Endothelial cell of umbilical vein (primary cell): Measurements from ENCODE around the gene PRMT7. TPM values are rescaled to one million over a fixed set of nuclear protein-coding genes. Genes with fewer than 3 reads are reported as not detected.

Experiments
- BruUV-seq: library from RNA; stranded (reverse); fragments of 400-500 nt; replicated peaks from 2 replicates; lab custom pipeline; 2021; lab: Mats Ljungman, UMichigan
- CTCF ChIA-PET: fragments of 300-600, 350-600 bp; sonication (Branson Sonifier 250); formaldehyde crosslinking; loops from one replicate; lab custom pipeline; 2021; ENCODE audit warnings: antibody characterized with exemption, inconsistent platforms; lab: Charles Lee
- POLR2A ChIA-PET: fragments of 300-600, 350-600 bp; sonication (Branson Sonifier 250); formaldehyde crosslinking; loops from one replicate; lab custom pipeline; 2021; ENCODE audit warnings: antibody characterized with exemption, inconsistent platforms; lab: Charles Lee
- DNase-seq: peaks from one replicate; pipeline ENCODE4 v3.0.0-alpha.2; 2011; ENCODE audit warnings: low read depth, low spot score
- FAIRE-seq: peaks from 2 replicates; lab custom pipeline; 2011; peaks lifted over from hg19 to GRCh38; lab: Jason Lieb, UNC
- H2AFZ ChIP-seq: 2 replicates; pipeline ENCODE4 v1.6.0; 2012; ENCODE audit warnings: low read depth, low read length, control low read depth, inconsistent platforms
- H3K27ac ChIP-seq: 2 replicates; pipeline ENCODE4 v1.5.1; 2011; ENCODE audit warnings: low read depth, mild to moderate bottlenecking, control low read depth, low read length, moderate library complexity; ENCODE audit not compliant: insufficient read depth
- H3K27me3 ChIP-seq, 2 experiments: 2 replicates each; pipeline versions ENCODE4 v1.6.0 to v1.6.1; 2011; ENCODE audit warnings: low read length in 2 of 2, mixed read lengths in 1 of 2; ENCODE audit not compliant: control insufficient read depth in 2 of 2, insufficient read depth in 2 of 2
- H3K36me3 ChIP-seq, 2 experiments: 2 replicates in 1 of 2; 3 replicates in 1 of 2; pipeline ENCODE4 v1.5.1; 2011; ENCODE audit warnings: low read length in 2 of 2, mild to moderate bottlenecking in 1 of 2, moderate library complexity in 1 of 2; ENCODE audit not compliant: control insufficient read depth in 2 of 2, insufficient read depth in 2 of 2; ENCODE audit errors: extremely low read depth in 1 of 2
- H3K4me1 ChIP-seq: 3 replicates; pipeline ENCODE4 v1.5.1; 2011; ENCODE audit warnings: mild to moderate bottlenecking, low read length; ENCODE audit not compliant: control insufficient read depth, insufficient read depth; ENCODE audit errors: extremely low read depth
- H3K4me2 ChIP-seq: 2 replicates; pipeline ENCODE4 v1.6.1; 2011; ENCODE audit warnings: low read length, control low read depth, mixed read lengths; ENCODE audit not compliant: insufficient read depth
- H3K4me3 ChIP-seq, 3 experiments: fragments of 200-600 bp in 1 of 3; sonication (generic), shearing (Covaris generic) in 1 of 3; replicated peaks in 1 of 3; 2 replicates each; pipeline ENCODE4 v1.5.1; 2011 to 2016; ENCODE audit warnings: control low read depth in 3 of 3, low read length in 3 of 3, mild to moderate bottlenecking in 2 of 3, inconsistent platforms in 1 of 3, low read depth in 1 of 3, moderate library complexity in 1 of 3; ENCODE audit not compliant: insufficient read depth in 1 of 3
- H3K79me2 ChIP-seq: 2 replicates; pipeline ENCODE4 v1.6.0; 2012; ENCODE audit warnings: low read length, inconsistent platforms; ENCODE audit not compliant: control insufficient read depth, insufficient read depth
- H3K9ac ChIP-seq: replicated peaks from 2 replicates; pipeline ENCODE3; 2011; ENCODE audit warnings: low read length, control low read depth; ENCODE audit not compliant: insufficient read depth; ENCODE audit errors: extremely low read depth
- H3K9me1 ChIP-seq: replicated peaks from 3 replicates; pipeline ENCODE4 v1.6.0; 2011; ENCODE audit warnings: mild to moderate bottlenecking, low read length; ENCODE audit not compliant: control insufficient read depth, insufficient read depth; ENCODE audit errors: extremely low read depth
- H3K9me3 ChIP-seq: replicated peaks from 2 replicates; pipeline ENCODE4 v1.5.1; 2012; ENCODE audit warnings: low read length, inconsistent platforms; ENCODE audit not compliant: control insufficient read depth, insufficient read depth
- H4K20me1 ChIP-seq: replicated peaks from 2 replicates; pipeline ENCODE3; 2011; ENCODE audit warnings: mild to moderate bottlenecking, low read length; ENCODE audit not compliant: control insufficient read depth, insufficient read depth; ENCODE audit errors: extremely low read depth
- EZH2 ChIP-seq: IDR thresholded peaks from 2 replicates; pipeline ENCODE4 v1.6.1; 2012; ENCODE audit warnings: borderline replicate concordance, low read depth, mild to moderate bottlenecking, moderate library complexity, low read length, inconsistent platforms; ENCODE audit not compliant: severe bottlenecking
- FOS ChIP-seq: IDR thresholded peaks from 2 replicates; pipeline ENCODE4 v1.6.1; 2011; ENCODE audit warnings: mild to moderate bottlenecking, low read length, moderate library complexity, borderline replicate concordance; ENCODE audit not compliant: insufficient read depth
- GATA2 ChIP-seq: IDR thresholded peaks from 2 replicates; pipeline ENCODE4 v1.7.0; 2011; ENCODE audit warnings: low read depth, mild to moderate bottlenecking, moderate library complexity, mixed read lengths, low read length; ENCODE audit not compliant: insufficient read length, insufficient read depth
- MYC ChIP-seq: IDR thresholded peaks from one replicate; pipeline ENCODE4 v1.6.1; 2011; ENCODE audit warnings: mild to moderate bottlenecking, low read depth, low read length
- POLR2A ChIP-seq: IDR thresholded peaks from 2 replicates; pipeline ENCODE4 v1.6.1; 2012; ENCODE audit warnings: low read depth, mild to moderate bottlenecking, control low read depth, low read length
- POLR2AphosphoS5 ChIP-seq: IDR thresholded peaks from 2 replicates; pipeline ENCODE4 v1.6.1; 2012; ENCODE audit warnings: low read depth, mild to moderate bottlenecking, control low read depth, low read length, moderate library complexity; ENCODE audit not compliant: insufficient read depth
- dilution Hi-C: fragments of 300-500 bp; cut with MboI; formaldehyde crosslinking; loops from one replicate; pipeline ENCODE4 v1.15.0; 2019; ENCODE audit warnings: low sequenced_read_pairs; ENCODE audit not compliant: extremely low pct_ligation_motif_present
- intact Hi-C: fragments of 100-400 bp; cut with micrococcal nuclease; formaldehyde crosslinking; loops from one replicate; pipeline ENCODE4 v1.10.0; 2022
- polyA plus RNA-seq, 4 experiments: library from polyadenylated mRNA; depleted of rRNA in 3 of 4; stranded (reverse) in 3 of 4; unstranded in 1 of 4; fragments of >200 nt; gene quantifications; 2 replicates each; pipeline versions ENCODE4 v1.2.1 to v1.2.3, GENCODE V29; 2011 to 2012; ENCODE audit warnings: missing spikeins in 1 of 4
- total RNA-seq: library from RNA; stranded (reverse); gene quantifications from 2 replicates; pipeline ENCODE4 v1.2.3, GENCODE V29; 2021
- TF ChIP-seq, protein P1 (sequence below), 2 donors: IDR thresholded peaks; 1 replicate in 1 of 2; 2 replicates in 1 of 2; pipeline ENCODE4 v1.5.1; 2011; ENCODE audit warnings: low read length in 2 of 2, mild to moderate bottlenecking in 2 of 2, moderate library complexity in 2 of 2, control low read depth in 1 of 2, inconsistent platforms in 1 of 2, low read depth in 1 of 2; ENCODE audit not compliant: insufficient read depth in 1 of 2; ENCODE audit errors: extremely low read depth in 1 of 2
- TF ChIP-seq, protein P2 (sequence below): IDR thresholded peaks from 2 replicates; pipeline ENCODE4 v1.6.1; 2011; ENCODE audit not compliant: insufficient read depth, insufficient read length

The PRMT7 gene
- total and polyA plus RNA-seq, 2 donors (not counting 3 experiments of a cell fraction or from before 2014, with no cell fraction given), result 43.4 to 57.9 TPM

DNA sequence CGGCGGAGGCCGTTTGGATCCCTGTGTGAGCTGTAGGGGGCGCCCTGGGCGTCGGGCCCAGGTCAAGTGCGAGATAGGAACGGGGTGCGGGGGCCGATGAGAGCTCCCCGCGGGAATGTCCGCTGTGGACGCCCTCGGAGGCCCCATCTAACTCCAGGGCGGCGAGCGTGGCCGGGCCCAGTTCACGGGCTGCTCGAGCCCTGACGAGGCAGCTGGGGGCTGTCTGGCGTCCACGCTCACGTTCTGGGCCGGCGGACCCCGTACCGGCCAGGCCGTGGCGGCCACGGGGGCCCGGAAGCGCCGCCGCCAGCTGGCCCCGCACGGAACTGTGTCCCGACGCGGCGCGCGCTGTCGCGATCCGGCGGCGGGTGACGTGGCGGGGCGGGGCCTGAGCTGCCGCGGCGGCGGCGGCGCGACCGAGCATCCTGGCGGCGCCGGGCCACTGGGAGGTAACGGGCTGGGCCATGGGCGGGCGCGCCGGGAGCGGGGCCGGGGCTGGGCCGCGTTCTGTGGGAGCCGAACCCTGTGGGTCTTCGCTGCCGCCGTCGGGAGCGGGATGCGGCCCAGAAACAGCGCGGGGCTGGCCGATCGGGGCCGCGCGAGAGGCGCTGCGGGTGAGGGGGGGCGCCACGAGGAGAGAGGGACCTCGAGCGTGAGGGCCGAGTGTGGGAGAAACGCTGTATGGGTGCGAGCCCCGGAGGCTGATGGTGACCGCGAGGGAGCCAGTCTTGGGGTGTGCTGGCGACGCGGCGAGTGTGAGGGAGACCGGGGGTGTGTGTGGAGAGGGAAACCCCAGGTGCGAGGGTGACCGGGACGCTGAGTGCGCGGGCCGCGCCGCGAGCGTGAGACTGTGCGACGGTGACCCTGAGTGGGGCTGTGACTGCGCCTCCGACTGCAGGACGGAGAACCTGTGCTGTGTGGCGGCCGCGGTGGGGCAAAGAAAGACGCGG, 46.4 kb upstream of the PRMT7 start, which contains the start of gene SLC7A6:
TSS of gene SLC7A6 (plus strand) at position 399 of the 950 bp plus-strand sequence. CDS start 10,201 bp downstream, outside the sequence.
- peak; percentile 78 for DNase-seq
- ChIA-PET POLR2A (interaction anchor here (0.8 to 1.9 kb wide), 6 partner anchors 9 to 60 kb away, joined by 3 to 11 read pairs (median 4); partner anchors contain the start of genes PRMT7 and SLC7A6OS), CTCF (interaction anchor here (0.7 to 6.3 kb wide), 23 partner anchors 8 to 170 kb away, joined by 3 to 212 read pairs (median 9); partner anchors contain the start of genes ESRP2, PLA2G15, PRMT7 and SLC7A6OS)
- H2AFZ ChIP-seq, result peak within 1 kb of the TSS; percentile 83
- H4K20me1 ChIP-seq, result no peaks in the 10 kb centered on the region
- H3K4me3 ChIP-seq, result peak within 1 kb of the TSS; percentile 44 to 69 (median 66)
- H3K9ac ChIP-seq, result peak within 1 kb of the TSS; percentile 91
- no peaks in the 10 kb centered on the region for H3K9me3 ChIP-seq
- no peak for FAIRE-seq
- peaks cover 25% of the 10 kb centered on the region for H3K4me1 ChIP-seq
- peaks cover 49% of the 10 kb centered on the region for H3K79me2 ChIP-seq
- no TSS peak for BruUV-seq
- peak within 1 kb of the TSS; percentile 79 for H3K4me2 ChIP-seq
- intact Hi-C loops (loop anchor here (1.0 to 2.0 kb wide), 3 partner anchors 20 to 46 kb away; partner anchors contain the start of genes PLA2G15 and SLC7A6OS), dilution Hi-C loops (no loop called here)
- no peaks in the 10 kb centered on the region for H3K27me3 ChIP-seq
- H3K36me3 ChIP-seq, result peaks cover 0 to 11% of the 10 kb centered on the region in 2 experiments
- H3K9me1 ChIP-seq, result no peaks in the 10 kb centered on the region
- TF ChIP-seq POLR2A, result peak; percentile 68
- no peak for TF ChIP-seq FOS
- peak; percentile 79 for TF ChIP-seq POLR2AphosphoS5
- TF ChIP-seq, protein P1, sequence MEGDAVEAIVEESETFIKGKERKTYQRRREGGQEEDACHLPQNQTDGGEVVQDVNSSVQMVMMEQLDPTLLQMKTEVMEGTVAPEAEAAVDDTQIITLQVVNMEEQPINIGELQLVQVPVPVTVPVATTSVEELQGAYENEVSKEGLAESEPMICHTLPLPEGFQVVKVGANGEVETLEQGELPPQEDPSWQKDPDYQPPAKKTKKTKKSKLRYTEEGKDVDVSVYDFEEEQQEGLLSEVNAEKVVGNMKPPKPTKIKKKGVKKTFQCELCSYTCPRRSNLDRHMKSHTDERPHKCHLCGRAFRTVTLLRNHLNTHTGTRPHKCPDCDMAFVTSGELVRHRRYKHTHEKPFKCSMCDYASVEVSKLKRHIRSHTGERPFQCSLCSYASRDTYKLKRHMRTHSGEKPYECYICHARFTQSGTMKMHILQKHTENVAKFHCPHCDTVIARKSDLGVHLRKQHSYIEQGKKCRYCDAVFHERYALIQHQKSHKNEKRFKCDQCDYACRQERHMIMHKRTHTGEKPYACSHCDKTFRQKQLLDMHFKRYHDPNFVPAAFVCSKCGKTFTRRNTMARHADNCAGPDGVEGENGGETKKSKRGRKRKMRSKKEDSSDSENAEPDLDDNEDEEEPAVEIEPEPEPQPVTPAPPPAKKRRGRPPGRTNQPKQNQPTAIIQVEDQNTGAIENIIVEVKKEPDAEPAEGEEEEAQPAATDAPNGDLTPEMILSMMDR (IDR thresholded peaks at IDR 0.05; ENCODE audit: extremely low read depth in 1 of 2, insufficient read depth in 1 of 2, low read depth in 1 of 2, low read length in 2 of 2), result peak; percentile 81 to 84
- no peak for TF ChIP-seq EZH2
- no peak for TF ChIP-seq MYC
- no peak for TF ChIP-seq GATA2
- TF ChIP-seq, protein P2, sequence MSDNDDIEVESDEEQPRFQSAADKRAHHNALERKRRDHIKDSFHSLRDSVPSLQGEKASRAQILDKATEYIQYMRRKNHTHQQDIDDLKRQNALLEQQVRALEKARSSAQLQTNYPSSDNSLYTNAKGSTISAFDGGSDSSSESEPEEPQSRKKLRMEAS, result no peak
- H3K27ac ChIP-seq, result peak within 1 kb of the TSS; percentile 91
